Epithelial cell of prostate (primary cell): ENCODE data around the gene MROH8.
A peak's percentile ranks its signal among the peaks of the same experiment; 100 is the strongest.

ENCODE experiments used
- DNase-seq: peaks from one replicate; pipeline ENCODE4 v3.0.0-alpha.2; 2011; ENCODE audit warnings: low read depth, low spot score
- H3K27ac ChIP-seq: fragments of 450-650 bp; 2 replicates; pipeline ENCODE4 v1.5.1; 2017; ENCODE audit warnings: mild to moderate bottlenecking

MROH8 gene

GRCh38 chr20:37200926-37201826 is 21.8 kb upstream of the MROH8 start:
- H3K27ac ChIP-seq: peak overlapping the region; percentile 46
- DNase-seq: no peak

DNA sequence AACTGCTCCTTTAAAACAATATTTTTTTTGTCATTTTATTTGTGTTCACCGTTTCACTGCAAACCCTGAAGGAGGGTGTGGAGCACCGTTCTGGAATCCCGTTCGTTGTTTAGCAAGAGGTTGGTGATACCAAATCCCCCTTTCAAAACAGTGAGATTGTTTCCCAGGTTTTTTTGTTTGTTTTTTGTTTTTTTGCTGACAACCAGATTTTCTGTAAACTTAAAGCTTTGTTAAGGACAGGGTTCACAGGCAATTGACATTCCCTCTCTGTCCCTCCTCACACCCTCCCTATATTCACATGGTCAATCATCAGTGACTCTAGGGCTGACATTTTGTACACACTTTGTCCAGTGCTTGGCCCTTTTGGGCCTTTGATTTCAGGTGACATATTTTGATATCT is 21.0 kb upstream of the MROH8 start:
- no peak overlapping the region for H3K27ac ChIP-seq
- DNase-seq: no peak

DNA sequence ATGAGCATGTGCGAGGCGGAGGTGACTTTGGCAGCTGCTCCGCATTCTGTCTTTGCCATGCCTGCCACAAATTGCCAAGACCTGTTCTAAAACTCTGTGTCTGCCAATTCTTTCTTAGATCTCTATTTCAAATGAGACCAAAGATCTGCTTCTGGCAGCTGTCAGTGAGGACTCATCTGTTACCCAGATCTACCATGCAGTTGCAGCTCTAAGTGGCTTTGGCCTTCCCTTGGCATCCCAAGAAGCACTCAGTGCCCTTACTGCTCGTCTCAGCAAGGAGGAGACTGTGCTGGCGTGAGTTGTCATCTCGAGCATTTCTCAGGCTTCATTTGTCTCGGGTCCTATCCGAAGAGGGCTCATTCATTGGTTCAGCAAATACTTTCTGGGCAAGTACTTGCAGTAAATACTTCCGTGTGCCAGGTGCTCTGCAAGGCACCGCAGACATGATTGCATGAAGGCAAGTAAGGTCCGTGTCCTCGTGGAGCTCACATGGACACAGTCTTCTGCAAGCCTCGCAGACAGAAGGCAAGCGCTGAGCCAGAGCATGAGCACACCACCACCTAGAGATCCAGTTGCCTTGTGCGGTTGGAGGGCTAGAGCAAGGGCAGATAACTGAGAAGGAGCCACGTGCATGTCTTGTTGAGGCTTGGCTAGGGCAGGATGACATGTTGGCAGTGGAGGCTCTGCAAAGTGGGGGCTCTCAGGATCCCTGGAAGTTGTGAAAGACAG is 19.7 kb upstream of the MROH8 start:
- no peak overlapping the region for H3K27ac ChIP-seq
- no peak for DNase-seq

- H3K27ac ChIP-seq: no peak overlapping the region
- DNase-seq: no peak
Observed at GRCh38 chr20:37194621-37195417, 15.5 kb upstream of the MROH8 start.

- DNase-seq: no peak
- H3K27ac ChIP-seq: no peak overlapping the region
Observed at GRCh38 chr20:37193821-37194220, 14.5 kb upstream of the MROH8 start.

DNA sequence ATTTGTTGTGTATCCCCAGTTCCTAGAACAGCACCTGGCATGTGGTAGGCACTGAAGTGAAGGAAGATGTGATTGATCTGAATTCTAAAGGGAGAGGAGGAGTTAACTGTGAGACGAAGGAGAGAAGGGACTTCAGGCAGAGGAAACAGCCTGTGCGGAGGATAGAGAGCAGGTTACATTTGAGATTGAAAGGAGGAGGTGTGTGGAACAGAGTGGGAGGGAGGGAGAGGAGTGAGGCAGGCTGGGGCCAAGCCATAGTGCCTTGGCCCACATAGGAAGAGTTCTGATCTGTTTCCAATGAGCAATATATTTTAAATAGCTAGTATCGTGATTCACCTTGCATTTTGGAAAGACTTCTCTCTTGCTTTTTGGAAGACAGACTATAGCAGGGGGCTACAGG is 13.9 kb upstream of the MROH8 start:
- H3K27ac ChIP-seq: no peak overlapping the region
- no peak for DNase-seq

- no peak overlapping the region for H3K27ac ChIP-seq
- no peak for DNase-seq
Observed at GRCh38 chr20:37192137-37192854, 12.9 kb upstream of the MROH8 start.

GRCh38 chr20:37190354-37191112 is 11.2 kb upstream of the MROH8 start:
- DNase-seq: no peak
- H3K27ac ChIP-seq: no peak overlapping the region

DNA sequence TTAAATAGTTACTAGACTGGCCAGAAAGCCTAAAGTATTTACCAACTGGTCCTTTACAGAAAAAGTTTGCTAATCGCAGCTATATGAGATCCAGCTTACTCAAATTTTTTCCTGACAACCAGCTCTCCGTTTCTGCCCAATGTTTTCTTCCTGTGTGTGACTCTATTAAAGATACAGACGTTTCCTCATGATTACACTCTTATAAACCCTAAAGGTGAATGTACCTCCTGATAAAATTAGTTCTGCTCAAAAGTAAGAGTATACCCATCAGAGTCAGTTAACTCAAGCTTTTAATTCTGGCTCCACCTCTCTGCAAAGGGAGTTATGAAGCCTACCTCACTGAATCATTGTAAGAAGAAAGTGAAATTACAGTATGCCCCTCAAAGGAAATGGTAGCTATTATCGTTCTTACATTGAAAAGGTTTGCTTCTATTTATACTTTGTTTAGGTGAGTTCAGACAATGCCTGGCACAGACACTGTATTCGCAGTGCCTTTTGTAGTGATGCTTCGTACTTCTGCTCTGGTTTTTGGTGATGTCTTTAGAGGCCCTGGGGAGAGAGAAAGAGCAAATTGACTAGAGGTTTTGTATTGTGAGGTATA is 10.2 kb upstream of the MROH8 start:
- DNase-seq: no peak
- H3K27ac ChIP-seq: no peak overlapping the region

- no peak overlapping the region for H3K27ac ChIP-seq
- no peak for DNase-seq
Observed at GRCh38 chr20:37188787-37189186, 9.4 kb upstream of the MROH8 start.

- no peak for DNase-seq
- H3K27ac ChIP-seq: no peak overlapping the region
Observed at GRCh38 chr20:37185686-37186085, 6.3 kb upstream of the MROH8 start.

GRCh38 chr20:37179683-37180524 is 556 bp upstream of the MROH8 start:
- H3K27ac ChIP-seq: peak overlapping the region; percentile 97
- peak; percentile 44 for DNase-seq

DNA sequence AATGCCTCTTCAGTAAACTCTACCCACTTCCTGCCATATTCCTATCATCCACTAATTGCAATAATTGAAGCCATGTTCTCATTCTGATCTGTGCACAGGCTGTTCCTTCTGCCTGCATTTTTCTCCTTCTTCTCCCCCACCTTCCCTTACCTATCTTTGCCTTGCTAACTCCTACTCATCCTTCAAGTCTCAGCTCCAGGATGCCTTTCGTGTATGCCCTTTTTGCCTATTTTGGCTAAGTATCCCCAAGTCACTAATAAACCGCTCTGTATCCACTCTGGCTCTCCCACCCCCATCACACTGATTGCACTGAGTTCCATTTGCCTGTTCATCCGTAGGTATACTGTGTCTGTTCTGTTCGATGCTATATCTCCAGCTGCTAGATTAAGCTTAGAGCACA is 6.5 kb downstream of the MROH8 start:
- H3K27ac ChIP-seq: no peak overlapping the region
- DNase-seq: no peak

GRCh38 chr20:37166867-37167266 is 12.5 kb downstream of the MROH8 start:
- no peak for DNase-seq
- H3K27ac ChIP-seq: no peak overlapping the region

DNA sequence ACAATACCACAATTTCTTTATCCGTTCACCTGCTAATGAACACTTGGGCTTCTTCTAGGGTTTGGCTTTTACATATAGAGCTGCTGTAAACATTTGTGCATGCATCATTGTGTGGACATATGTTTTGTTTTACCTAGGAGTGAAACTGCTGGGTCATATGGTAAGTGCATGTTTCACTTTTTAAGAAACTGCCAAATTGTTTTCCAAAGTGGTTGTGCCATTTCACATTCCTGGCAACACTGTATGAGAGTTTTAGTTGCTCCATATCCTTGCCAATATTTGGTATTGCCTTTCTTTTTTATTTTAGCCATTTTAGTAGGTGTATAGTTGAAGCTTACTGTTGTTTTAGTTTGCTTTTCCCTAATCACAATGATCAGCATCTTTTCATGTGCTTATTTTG is 14.3 kb downstream of the MROH8 start:
- no peak overlapping the region for H3K27ac ChIP-seq
- DNase-seq: no peak

- no peak for DNase-seq
- no peak overlapping the region for H3K27ac ChIP-seq
Observed at GRCh38 chr20:37163832-37164554, 15.4 kb downstream of the MROH8 start.

DNA sequence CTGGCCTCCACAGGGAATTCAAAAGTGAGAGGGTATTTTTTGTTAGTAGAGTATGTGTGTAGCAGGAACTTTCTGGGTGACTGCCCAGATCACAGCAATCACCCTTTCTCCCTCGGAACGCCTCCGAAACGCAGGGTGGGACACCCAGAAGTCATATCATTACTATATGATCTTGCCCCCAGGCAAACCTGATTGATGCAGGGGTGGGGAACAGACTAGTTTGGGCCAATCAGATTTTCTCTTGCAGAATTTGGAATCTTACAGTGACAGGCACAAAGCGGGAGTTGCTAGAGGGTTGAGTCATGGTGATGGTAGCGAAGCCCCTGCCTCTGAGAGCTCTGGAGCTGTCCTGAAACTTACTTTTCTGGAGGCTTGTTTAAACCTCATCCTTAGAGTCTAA is 16.7 kb downstream of the MROH8 start:
- no peak for DNase-seq

More for the DNA sequence above, 16.7 kb downstream of the MROH8 start:
- H3K27ac ChIP-seq: no peak overlapping the region
